ENCODE results near the gene PLK5.
"Not testable (repeated sequence)": the region's sequence is repeated elsewhere in the genome, so short reads cannot be mapped to it uniquely, and the experiment has no call there.

PLK5 gene

GRCh38 chr19:1526979-1527649, 3.2 kb downstream of the PLK5 start:
- no peak for DNase-seq

GRCh38 chr19:1527650-1528309, 3.9 kb downstream of the PLK5 start:
- DNase-seq = no peak

- DNase-seq = no peak
These were observed 4.9 kb downstream of the PLK5 start for GRCh38 chr19:1528596-1529429.

- DNase-seq = no peak
These were observed 5.5 kb downstream of the PLK5 start for GRCh38 chr19:1529430-1529816.

GRCh38 chr19:1530856-1531255, 7.0 kb downstream of the PLK5 start:
- DNase-seq = not testable (repeated sequence)

GRCh38 chr19:1531587-1531986, 7.7 kb downstream of the PLK5 start:
- DNase-seq = no peak

- no peak for DNase-seq
These were observed 8.1 kb downstream of the PLK5 start for GRCh38 chr19:1532003-1532402.

- no peak for DNase-seq
These were observed 9.8 kb downstream of the PLK5 start for GRCh38 chr19:1533510-1534150.

- no peak for DNase-seq
These were observed 11.1 kb downstream of the PLK5 start for GRCh38 chr19:1534972-1535371.

- DNase-seq = not testable (repeated sequence)
These were observed 11.8 kb downstream of the PLK5 start for GRCh38 chr19:1535699-1536098.

GRCh38 chr19:1538978-1539377, 15.1 kb downstream of the PLK5 start:
- no peak for DNase-seq

GRCh38 chr19:1539749-1540148, 15.9 kb downstream of the PLK5 start:
- DNase-seq = not testable (repeated sequence)

GRCh38 chr19:1540365-1540925, 16.6 kb downstream of the PLK5 start:
- DNase-seq = no peak

- no peak for DNase-seq
These were observed 25.6 kb downstream of the PLK5 start for GRCh38 chr19:1549332-1549945.

- no peak for DNase-seq
These were observed 27.5 kb downstream of the PLK5 start for GRCh38 chr19:1551068-1552040.

GRCh38 chr19:1553415-1553814, 29.5 kb downstream of the PLK5 start:
- no peak for DNase-seq

- no peak for DNase-seq
These were observed 31.1 kb downstream of the PLK5 start for GRCh38 chr19:1554968-1555367.

- no peak for DNase-seq
These were observed 31.9 kb downstream of the PLK5 start for GRCh38 chr19:1555487-1556389.

- no peak for DNase-seq
These were observed 32.7 kb downstream of the PLK5 start for GRCh38 chr19:1556390-1557070.

GRCh38 chr19:1558552-1558951, 34.7 kb downstream of the PLK5 start:
- no peak for DNase-seq
